HG02623 (cell line): ENCODE data around the gene ADAM22.
"Not testable (repeated sequence)": the region's sequence is repeated elsewhere in the genome, so short reads cannot be mapped to it uniquely, and the experiment has no call there.

Experiments used
- ATAC-seq: cut with Tn5 transposase; IDR thresholded peaks from one replicate; pipeline ENCODE4 v1.9.1; 2021; ENCODE audit warnings: moderate library complexity; ENCODE audit not compliant: unreplicated experiment

Gene ADAM22

DNA sequence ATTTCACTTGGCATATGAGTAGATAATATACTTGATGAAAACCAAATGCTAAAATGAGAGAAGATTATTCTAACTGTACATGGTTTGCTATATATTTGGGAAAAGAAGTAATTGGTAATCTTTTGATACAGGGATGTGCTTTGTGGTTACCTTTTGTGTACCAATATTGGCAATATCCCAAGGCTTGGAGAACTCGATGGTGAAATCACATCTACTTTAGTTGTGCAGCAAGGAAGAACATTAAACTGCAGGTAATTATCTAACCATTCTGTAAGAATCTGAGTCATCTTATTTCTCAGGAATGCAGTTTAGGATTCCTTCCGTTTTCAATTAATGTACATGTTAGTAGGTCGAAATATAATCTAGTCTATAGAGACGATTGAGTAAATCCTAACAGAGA is 221.7 kb downstream of the ADAM22 start:
- no peak for ATAC-seq

- ATAC-seq, result no peak
These were observed 222.3 kb downstream of the ADAM22 start for GRCh38 chr7:88156356-88156755.

DNA sequence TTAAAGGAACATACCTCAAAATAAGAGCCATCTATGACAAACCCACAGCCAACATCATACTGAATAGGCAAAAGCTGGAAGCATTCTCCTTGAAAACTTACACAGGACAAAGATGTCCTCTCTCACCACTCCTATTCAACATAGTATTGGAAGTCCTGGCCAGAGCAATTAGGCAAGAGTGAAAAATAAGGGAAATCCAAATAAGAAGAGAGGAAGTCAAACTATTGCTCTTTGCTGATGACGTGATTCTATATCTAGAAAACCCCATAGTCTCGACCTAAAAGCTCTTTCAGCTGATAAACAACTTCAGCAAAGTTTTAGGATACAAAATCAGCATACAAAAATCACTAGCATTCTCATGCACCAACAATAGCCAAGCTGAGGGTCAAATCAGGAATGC is 225.7 kb downstream of the ADAM22 start:
- ATAC-seq, result not testable (repeated sequence)

- no peak for ATAC-seq
These were observed 231.6 kb downstream of the ADAM22 start for GRCh38 chr7:88165697-88166096.

GRCh38 chr7:88167223-88167622 is 233.2 kb downstream of the ADAM22 start:
- ATAC-seq, result no peak

DNA sequence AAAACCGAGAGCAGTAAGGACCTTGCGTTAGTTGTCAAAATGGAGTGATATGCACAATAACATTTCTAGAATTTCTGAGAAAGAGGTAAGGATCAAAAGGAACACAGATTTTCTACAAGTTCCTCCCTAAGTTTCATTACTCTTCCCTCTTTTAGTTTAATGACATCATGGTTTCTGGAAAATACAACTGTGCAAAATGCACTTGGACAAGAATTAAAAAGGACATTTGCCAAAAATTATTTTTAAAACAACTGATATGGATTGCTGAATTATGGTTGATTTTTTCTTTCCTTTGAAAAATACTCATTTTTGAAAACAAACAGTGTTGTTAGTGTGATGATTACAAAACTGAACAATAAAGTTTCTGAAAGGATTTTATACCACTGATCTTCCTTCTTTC is 233.7 kb downstream of the ADAM22 start:
- no peak for ATAC-seq

GRCh38 chr7:88169717-88170320 is 235.8 kb downstream of the ADAM22 start:
- no peak for ATAC-seq

DNA sequence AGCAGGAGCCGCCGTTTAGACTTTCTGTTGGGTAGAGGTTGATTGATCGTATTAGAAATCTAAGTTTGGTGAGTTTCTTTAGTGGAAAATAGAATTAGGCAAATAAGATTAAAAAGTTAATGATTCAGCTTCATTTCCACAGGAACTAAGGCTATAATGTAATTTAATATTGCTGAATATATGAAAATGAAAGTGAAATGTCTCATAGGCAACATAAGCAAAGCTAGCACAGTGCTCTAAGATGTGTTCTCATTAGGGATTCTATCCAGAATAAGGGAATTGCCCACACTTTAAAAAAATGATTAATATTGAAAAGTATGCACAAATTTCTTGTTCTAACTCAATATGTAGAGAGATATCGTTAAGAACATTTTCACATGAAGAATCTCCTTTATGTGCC is 238.8 kb downstream of the ADAM22 start:
- no peak for ATAC-seq

- no peak for ATAC-seq
These were observed 242.1 kb downstream of the ADAM22 start for GRCh38 chr7:88176190-88176589.

- ATAC-seq, result no peak
These were observed 249.0 kb downstream of the ADAM22 start for GRCh38 chr7:88183051-88183450.

DNA sequence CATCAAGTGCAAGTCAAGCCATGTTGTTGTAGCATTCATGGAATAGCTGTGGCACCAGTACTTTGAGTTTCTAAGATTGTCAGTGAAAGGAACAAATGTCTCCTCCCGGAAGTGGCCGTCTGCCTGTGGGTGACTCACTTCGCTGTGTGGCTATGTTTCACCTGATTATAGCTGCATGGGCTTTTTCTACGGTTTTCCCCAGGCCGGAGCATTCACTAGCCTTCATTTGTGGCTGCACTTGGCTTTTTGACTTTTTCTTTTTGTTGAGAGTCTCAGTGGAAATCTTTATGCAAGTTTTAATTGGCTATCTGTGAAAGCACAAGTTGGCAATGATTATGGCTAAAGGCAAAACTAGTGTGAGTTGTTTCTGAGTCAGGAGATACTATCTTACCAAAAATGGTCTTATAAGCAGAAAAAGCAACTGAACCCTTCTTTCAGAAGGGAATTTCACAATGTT is 250.8 kb downstream of the ADAM22 start:
- peak; percentile 68 for ATAC-seq

DNA sequence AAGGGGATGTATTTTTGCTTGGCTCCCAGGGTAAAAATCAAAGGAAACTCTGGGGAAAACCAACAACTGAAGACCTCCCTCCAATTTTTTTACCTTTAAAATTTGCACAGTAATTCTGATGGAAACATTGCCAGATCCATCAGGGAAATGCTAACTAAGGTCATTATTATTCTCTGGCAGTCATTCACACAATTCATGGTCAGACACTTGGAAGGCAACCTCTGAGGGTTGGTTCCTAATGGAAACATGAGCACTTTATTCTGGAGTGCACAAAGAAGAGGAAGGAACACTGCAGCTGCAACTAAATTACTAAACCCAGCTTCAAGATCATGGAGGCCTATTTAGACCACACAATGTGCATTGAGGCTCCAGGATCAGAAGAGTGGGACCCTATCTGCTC is 251.6 kb downstream of the ADAM22 start:
- ATAC-seq, result no peak

- no peak for ATAC-seq
These were observed 257.9 kb downstream of the ADAM22 start for GRCh38 chr7:88191911-88192310.

GRCh38 chr7:88200261-88200660 is 266.2 kb downstream of the ADAM22 start:
- no peak for ATAC-seq

DNA sequence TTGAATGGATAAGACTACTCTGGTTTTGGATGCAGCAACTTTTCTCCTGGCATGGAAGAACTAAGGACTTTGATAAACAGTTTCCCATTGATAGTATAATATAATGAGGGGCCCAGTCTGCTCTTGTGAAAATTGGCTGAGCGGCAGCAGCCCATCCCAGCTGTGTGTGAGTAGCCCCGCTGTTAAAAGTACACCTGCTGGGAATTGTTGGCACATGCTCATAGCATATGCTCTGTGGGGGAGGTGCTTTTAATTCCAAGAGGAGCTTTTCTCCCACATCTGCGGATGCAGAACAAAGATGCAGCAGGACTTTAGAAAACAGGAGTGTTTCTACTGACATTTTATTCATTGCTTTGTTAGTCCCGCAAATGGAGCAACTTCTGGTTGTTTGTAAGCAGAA is 266.7 kb downstream of the ADAM22 start:
- no peak for ATAC-seq

- ATAC-seq, result no peak
These were observed 267.3 kb downstream of the ADAM22 start for GRCh38 chr7:88201305-88201704.

DNA sequence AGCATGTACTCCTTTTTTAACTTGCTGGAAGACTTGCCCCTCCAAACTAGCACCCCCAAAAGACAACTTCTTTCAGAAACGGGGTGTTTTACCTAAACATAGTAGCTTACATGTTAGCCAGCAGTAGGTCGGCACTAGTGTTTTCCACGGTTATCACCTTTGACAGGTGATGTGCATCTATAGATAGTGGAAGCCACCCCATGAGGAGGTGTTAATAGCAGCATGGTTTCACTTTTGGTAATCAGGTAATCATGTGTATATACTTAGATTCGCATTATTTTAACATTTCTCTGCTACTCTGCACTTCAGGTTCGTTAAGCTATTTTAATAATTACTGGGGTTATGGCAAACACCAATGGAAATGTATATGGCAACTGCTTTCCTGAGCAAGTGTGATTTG is 268.2 kb downstream of the ADAM22 start:
- ATAC-seq, result no peak

- no peak for ATAC-seq
These were observed 268.7 kb downstream of the ADAM22 start for GRCh38 chr7:88202799-88203198.

DNA sequence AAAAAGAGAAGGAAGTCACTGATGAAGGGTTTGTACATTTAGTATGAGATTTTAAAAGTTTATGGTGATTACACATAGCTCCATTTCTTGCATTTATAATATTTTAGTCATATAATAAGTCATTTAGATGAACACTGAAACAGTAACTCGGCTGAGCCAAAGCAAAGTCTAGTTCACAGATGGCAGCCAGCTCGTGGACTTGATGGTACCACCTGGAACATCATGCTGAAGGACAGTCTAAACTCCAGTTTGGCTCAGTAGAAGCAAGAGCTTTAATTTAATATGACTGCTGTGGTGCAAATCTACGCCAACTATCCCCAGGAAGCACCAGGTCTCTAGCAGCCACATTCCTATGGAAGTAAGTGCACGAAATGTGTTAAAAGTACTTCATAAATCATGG is 269.4 kb downstream of the ADAM22 start:
- ATAC-seq, result no peak

- no peak for ATAC-seq
These were observed 270.6 kb downstream of the ADAM22 start for GRCh38 chr7:88204525-88205110.

DNA sequence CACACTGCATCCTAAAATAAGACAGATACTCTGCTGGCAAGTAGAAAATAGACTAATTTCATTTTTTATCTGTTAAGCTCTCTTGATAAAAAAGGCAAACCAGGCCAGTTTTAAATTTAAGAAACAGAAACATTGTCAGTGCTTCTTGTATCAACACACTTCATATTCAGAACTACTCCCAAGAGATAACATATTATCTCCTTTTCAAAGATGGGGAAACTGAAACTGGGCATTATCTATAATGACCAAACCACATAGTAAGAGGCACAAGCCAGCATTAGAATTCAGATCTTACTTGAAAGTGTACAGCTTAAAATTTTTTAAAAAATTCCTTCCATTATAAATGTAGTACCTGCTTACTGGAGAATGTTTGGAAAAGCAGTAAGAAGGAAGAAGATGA is 271.1 kb downstream of the ADAM22 start:
- no peak for ATAC-seq

DNA sequence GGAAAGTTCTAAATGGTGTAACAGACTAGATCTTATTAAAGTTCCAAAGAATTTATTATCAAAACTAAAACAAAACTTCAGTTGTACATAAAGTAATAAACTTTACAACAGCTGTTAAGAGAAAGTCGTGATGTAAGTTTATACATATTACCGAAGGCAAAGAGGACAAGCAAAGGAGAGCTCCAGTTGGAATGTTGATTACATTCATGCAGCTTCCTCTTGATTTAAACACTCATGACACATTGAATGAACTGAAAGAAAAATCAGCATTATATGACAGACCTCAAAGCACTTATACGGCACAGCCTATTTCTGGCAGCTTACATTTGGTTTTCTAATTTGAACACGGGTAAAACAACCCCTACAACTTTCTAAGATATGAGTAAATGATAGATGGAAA is 272.2 kb downstream of the ADAM22 start:
- ATAC-seq, result no peak

DNA sequence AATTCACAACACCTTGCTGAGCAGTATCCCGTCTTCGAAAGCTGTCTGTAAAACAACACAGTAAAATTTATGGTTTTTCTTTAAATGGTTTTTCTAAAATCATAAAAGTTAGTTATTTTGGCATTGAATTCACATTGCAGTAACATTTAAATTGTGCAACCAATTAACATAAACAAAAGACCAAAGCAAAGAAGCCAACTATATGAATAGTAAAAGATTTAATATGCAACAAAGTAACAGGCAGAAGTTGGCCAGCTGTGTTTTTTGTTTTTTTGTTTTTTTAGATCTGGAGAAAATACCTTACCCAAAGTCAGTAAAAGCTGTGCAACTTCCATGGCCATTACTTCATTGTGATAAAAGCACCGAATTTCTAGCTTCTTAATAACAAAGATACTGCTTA is 274.5 kb downstream of the ADAM22 start:
- ATAC-seq, result no peak
